GM23248 (cell line): ENCODE results near the gene ASB5. TPM values are rescaled to one million over a fixed set of nuclear protein-coding genes. Genes with fewer than 3 reads are reported as not detected.

Source experiments
- DNase-seq: peaks from one replicate; pipeline ENCODE4 v3.0.0-alpha.2; 2015
- H2AFZ ChIP-seq: fragments of 200-600 bp; sonication (generic); 2 replicates; pipeline ENCODE4 v1.6.1; 2016; ENCODE audit warnings: antibody characterized with exemption
- H3F3A ChIP-seq: fragments of 200-600 bp; sonication (generic); 2 replicates; pipeline ENCODE4 v1.6.1; 2016; ENCODE audit warnings: mild to moderate bottlenecking, antibody characterized with exemption, mixed run types; ENCODE audit not compliant: insufficient read depth
- H3K27ac ChIP-seq: fragments of 200-600 bp; sonication (generic); 2 replicates; pipeline ENCODE4 v1.5.1; 2016; ENCODE audit warnings: mild to moderate bottlenecking
- H3K27me3 ChIP-seq: fragments of 200-600 bp; sonication (generic); replicated peaks from 2 replicates; pipeline ENCODE4 v1.6.1; 2016; ENCODE audit warnings: mild to moderate bottlenecking; ENCODE audit not compliant: insufficient read depth
- H3K36me3 ChIP-seq: fragments of 200-600 bp; sonication (generic); 2 replicates; pipeline ENCODE4 v1.6.1; 2016; ENCODE audit warnings: low read depth, mild to moderate bottlenecking
- H3K4me1 ChIP-seq: fragments of 200-600 bp; sonication (generic); 2 replicates; pipeline ENCODE4 v1.6.1; 2016; ENCODE audit warnings: mild to moderate bottlenecking; ENCODE audit not compliant: insufficient read depth
- H3K4me2 ChIP-seq: fragments of 200-600 bp; sonication (generic); one replicate; pipeline ENCODE4 v1.6.1; 2016; ENCODE audit warnings: mild to moderate bottlenecking; ENCODE audit not compliant: unreplicated experiment
- H3K4me3 ChIP-seq: fragments of 200-600 bp; sonication (generic); 2 replicates; pipeline ENCODE4 v1.5.1; 2016; ENCODE audit warnings: mild to moderate bottlenecking
- H3K79me2 ChIP-seq: fragments of 200-600 bp; sonication (generic); 2 replicates; pipeline ENCODE4 v1.6.1; 2016; ENCODE audit warnings: mild to moderate bottlenecking; ENCODE audit not compliant: insufficient read depth
- H3K9ac ChIP-seq: fragments of 200-600 bp; sonication (generic); 2 replicates; pipeline ENCODE4 v1.6.1; 2016; ENCODE audit warnings: mild to moderate bottlenecking
- H3K9me2 ChIP-seq: fragments of 200-600 bp; sonication (generic); 2 replicates; pipeline ENCODE4 v1.6.1; 2016; ENCODE audit warnings: mixed run types, mild to moderate bottlenecking, moderate library complexity; ENCODE audit not compliant: insufficient read depth
- H3K9me3 ChIP-seq: fragments of 200-600 bp; sonication (generic); one replicate; pipeline ENCODE4 v1.6.1; 2017; ENCODE audit warnings: low read depth
- H4K20me1 ChIP-seq: fragments of 200-600 bp; sonication (generic); 2 replicates; pipeline ENCODE4 v1.6.0; 2016; ENCODE audit not compliant: insufficient read depth
- EZH2 ChIP-seq: fragments of 200-600 bp; sonication (generic); IDR thresholded peaks from 2 replicates; pipeline ENCODE4 v1.6.1; 2018; ENCODE audit warnings: antibody characterized with exemption, mild to moderate bottlenecking; ENCODE audit not compliant: insufficient read depth, poor library complexity, severe bottlenecking
- EZH2phosphoT487 ChIP-seq: fragments of 200-600 bp; sonication (generic); IDR thresholded peaks from 2 replicates; pipeline ENCODE4 v1.6.1; 2018; ENCODE audit warnings: antibody characterized with exemption, moderate library complexity, mild to moderate bottlenecking, low read depth; ENCODE audit not compliant: insufficient read depth
- WGBS, 2 experiments: methylation state at CpG; one replicate each; pipeline ENCODE4 v1.1.6; 2015 to 2017; ENCODE audit warnings: low lambda C conversion rate in 2 of 2, low coverage in 1 of 2; ENCODE audit errors: missing lambda C conversion rate in 2 of 2; 5-methylcytosine and 5-hydroxymethylcytosine counted together
- in situ Hi-C: fragments of 300-500 bp; cut with MboI; formaldehyde crosslinking; loops from 2 replicates; pipeline ENCODE4 v1.15.0; 2020
- polyA plus RNA-seq: library from polyadenylated mRNA; unstranded; fragments of >200 nt; fragmentation: Nextera tagmentation; extraction: Ambion mirVana; gene quantifications from 2 replicates; pipeline ENCODE4 v1.2.1, GENCODE V29; 2016
- total RNA-seq: library from RNA; depleted of rRNA; stranded (reverse); fragments of >200 nt; shearing (Covaris generic); gene quantifications from 2 replicates; pipeline ENCODE4 v1.2.3, GENCODE V29; 2014

The ASB5 gene
- total and polyA plus RNA-seq, 2 experiments from 2014 or later, result not detected

GRCh38 chr4:176193126-176193525 lies 75.9 kb downstream of the ASB5 start:
- DNase-seq, result peak; percentile 85
- no peaks in the 10 kb centered on the region for H3K9me3 ChIP-seq
- H4K20me1 ChIP-seq, result no peaks in the 10 kb centered on the region
- H3K9me2 ChIP-seq, result no peaks in the 10 kb centered on the region
- H3K4me1 ChIP-seq, result peaks cover 65% of the 10 kb centered on the region
- H3K27ac ChIP-seq, result peak overlapping the region; percentile 98
- in situ Hi-C loops, result no loop called here
- H3K27me3 ChIP-seq, result no peaks in the 10 kb centered on the region
- peak overlapping the region; percentile 55 for H3K4me3 ChIP-seq
- H3K9ac ChIP-seq, result peak overlapping the region; percentile 87
- peaks cover 30% of the 10 kb centered on the region for H3F3A ChIP-seq
- no peaks in the 10 kb centered on the region for H3K36me3 ChIP-seq
- peak overlapping the region; percentile 82 for H3K4me2 ChIP-seq
- 3 to 4% methylated on average over 4 of the region's 4 CpGs for WGBS, 2 experiments
- H3K79me2 ChIP-seq, result no peaks in the 10 kb centered on the region
- H2AFZ ChIP-seq, result peak overlapping the region; percentile 64
- no peak for TF ChIP-seq EZH2
- no peak for TF ChIP-seq EZH2phosphoT487

GRCh38 chr4:176191974-176192373 lies 77.0 kb downstream of the ASB5 start:
- peaks cover 30% of the 10 kb centered on the region for H3F3A ChIP-seq
- H3K27me3 ChIP-seq, result no peaks in the 10 kb centered on the region
- in situ Hi-C loops, result no loop called here
- H2AFZ ChIP-seq, result peak overlapping the region; percentile 64
- H3K4me2 ChIP-seq, result peak overlapping the region; percentile 82
- H3K4me3 ChIP-seq, result no peak overlapping the region
- H3K4me1 ChIP-seq, result peaks cover 74% of the 10 kb centered on the region
- H3K27ac ChIP-seq, result peak overlapping the region; percentile 98
- no peaks in the 10 kb centered on the region for H3K9me2 ChIP-seq
- WGBS, 2 experiments, result 25 to 37% methylated on average over 1 of the region's 1 CpG
- H3K9me3 ChIP-seq, result no peaks in the 10 kb centered on the region
- no peak overlapping the region for H3K9ac ChIP-seq
- H4K20me1 ChIP-seq, result no peaks in the 10 kb centered on the region
- TF ChIP-seq EZH2phosphoT487 (no peak), EZH2 (no peak)
- H3K79me2 ChIP-seq, result no peaks in the 10 kb centered on the region
- DNase-seq, result peak; percentile 60
- H3K36me3 ChIP-seq, result no peaks in the 10 kb centered on the region

GRCh38 chr4:176189891-176190795 lies 78.9 kb downstream of the ASB5 start:
- DNase-seq, result peak; percentile 66
- H3K27me3 ChIP-seq, result no peaks in the 10 kb centered on the region
- peak overlapping the region; percentile 31 for H3K4me2 ChIP-seq
- H3K4me1 ChIP-seq, result peaks cover 73% of the 10 kb centered on the region
- TF ChIP-seq EZH2phosphoT487, result no peak
- no peak for TF ChIP-seq EZH2
- H2AFZ ChIP-seq, result peak overlapping the region; percentile 54
- H3K9ac ChIP-seq, result peak overlapping the region; percentile 3; the same call in 1 of the 2 replicates
- no peak overlapping the region for H3K4me3 ChIP-seq
- in situ Hi-C loops, result no loop called here
- H4K20me1 ChIP-seq, result no peaks in the 10 kb centered on the region
- H3K27ac ChIP-seq, result peak overlapping the region; percentile 37
- no peaks in the 10 kb centered on the region for H3K9me3 ChIP-seq
- peaks cover 29% of the 10 kb centered on the region for H3F3A ChIP-seq
- 36 to 47% methylated on average over 11 of the region's 11 CpGs for WGBS, 2 experiments
- no peaks in the 10 kb centered on the region for H3K9me2 ChIP-seq
- no peaks in the 10 kb centered on the region for H3K79me2 ChIP-seq
- H3K36me3 ChIP-seq, result no peaks in the 10 kb centered on the region

GRCh38 chr4:176188654-176189053 lies 80.4 kb downstream of the ASB5 start:
- H3K9ac ChIP-seq, result no peak overlapping the region
- TF ChIP-seq EZH2 (no peak), EZH2phosphoT487 (no peak)
- no peaks in the 10 kb centered on the region for H3K27me3 ChIP-seq
- peaks cover 69% of the 10 kb centered on the region for H3K4me1 ChIP-seq
- peak overlapping the region; percentile 13; the same call in 1 of the 2 replicates for H2AFZ ChIP-seq
- no peaks in the 10 kb centered on the region for H4K20me1 ChIP-seq
- in situ Hi-C loops, result no loop called here
- H3K79me2 ChIP-seq, result no peaks in the 10 kb centered on the region
- no peak overlapping the region for H3K4me3 ChIP-seq
- H3K36me3 ChIP-seq, result no peaks in the 10 kb centered on the region
- no peak overlapping the region for H3K4me2 ChIP-seq
- no peaks in the 10 kb centered on the region for H3K9me2 ChIP-seq
- DNase-seq, result peak; percentile 24
- peaks cover 15% of the 10 kb centered on the region for H3F3A ChIP-seq
- no peak overlapping the region for H3K27ac ChIP-seq
- no peaks in the 10 kb centered on the region for H3K9me3 ChIP-seq
